ENCODE data around the gene MAPKAP1. TPM values are rescaled to one million over a fixed set of nuclear protein-coding genes. Genes with fewer than 3 reads are reported as not detected.

The MAPKAP1 gene
- total RNA-seq, 1 donor from 2014 or later, result 70.7 TPM

- Histone ChIP-seq H3K36me3 (no peaks in the 10 kb centered on the region), H3K27ac (peak within 1 kb of the TSS; percentile 94), H3K27me3 (no peaks in the 10 kb centered on the region), H3K4me3 (peak within 1 kb of the TSS; percentile 70 to 76), H3K9me3 (no peaks in the 10 kb centered on the region), H3K4me1 (peaks cover 29% of the 10 kb centered on the region)
- intact Hi-C loops (cut with DNase I), result loop anchor here (5.0 to 10.0 kb wide), 2 partner anchors 95 to 138 kb away; no protein-coding TSS in a partner anchor
- TF ChIP-seq, protein P1, sequence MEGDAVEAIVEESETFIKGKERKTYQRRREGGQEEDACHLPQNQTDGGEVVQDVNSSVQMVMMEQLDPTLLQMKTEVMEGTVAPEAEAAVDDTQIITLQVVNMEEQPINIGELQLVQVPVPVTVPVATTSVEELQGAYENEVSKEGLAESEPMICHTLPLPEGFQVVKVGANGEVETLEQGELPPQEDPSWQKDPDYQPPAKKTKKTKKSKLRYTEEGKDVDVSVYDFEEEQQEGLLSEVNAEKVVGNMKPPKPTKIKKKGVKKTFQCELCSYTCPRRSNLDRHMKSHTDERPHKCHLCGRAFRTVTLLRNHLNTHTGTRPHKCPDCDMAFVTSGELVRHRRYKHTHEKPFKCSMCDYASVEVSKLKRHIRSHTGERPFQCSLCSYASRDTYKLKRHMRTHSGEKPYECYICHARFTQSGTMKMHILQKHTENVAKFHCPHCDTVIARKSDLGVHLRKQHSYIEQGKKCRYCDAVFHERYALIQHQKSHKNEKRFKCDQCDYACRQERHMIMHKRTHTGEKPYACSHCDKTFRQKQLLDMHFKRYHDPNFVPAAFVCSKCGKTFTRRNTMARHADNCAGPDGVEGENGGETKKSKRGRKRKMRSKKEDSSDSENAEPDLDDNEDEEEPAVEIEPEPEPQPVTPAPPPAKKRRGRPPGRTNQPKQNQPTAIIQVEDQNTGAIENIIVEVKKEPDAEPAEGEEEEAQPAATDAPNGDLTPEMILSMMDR (IDR thresholded peaks at IDR 0.05), result no peak
- TF ChIP-seq POLR2AphosphoS5 (IDR thresholded peaks at IDR 0.05; ENCODE audit: insufficient read depth in 1 of 2, low read depth in 1 of 2) (peak in 1 of 2 donors; percentile 62), POLR2A (IDR thresholded peaks at IDR 0.05) (peak in 1 of 2 donors; percentile 4)
- no peak for DNase-seq (ENCODE audit: extremely low spot score in 2 of 2)
Measured at GRCh38 chr9:125747053-125747764, 40.2 kb upstream of the MAPKAP1 start, which contains the start of gene PBX3. PBX3 (plus strand) TSS chr9:125747373.

DNA sequence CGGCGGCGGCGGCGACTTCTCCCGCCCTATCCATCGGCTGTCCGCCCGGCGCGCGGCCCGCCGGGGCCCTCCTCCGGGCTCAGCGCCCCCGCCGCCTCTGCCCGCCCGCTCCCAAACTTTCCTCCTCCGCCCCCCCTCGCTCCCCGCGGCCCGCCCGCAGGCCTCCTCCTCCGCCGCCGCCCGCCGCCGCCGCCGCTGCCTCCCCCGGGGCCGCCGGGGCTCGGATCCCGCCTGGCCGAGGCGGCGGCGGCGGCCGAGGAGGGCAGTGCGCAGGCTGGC is 39.7 kb upstream of the MAPKAP1 start:
- intact Hi-C loops (cut with DNase I), result loop anchor here (5.0 to 10.0 kb wide), 2 partner anchors 96 to 138 kb away; no protein-coding TSS in a partner anchor
- Histone ChIP-seq H3K27ac (peak overlapping the region; percentile 91), H3K36me3 (no peaks in the 10 kb centered on the region), H3K4me1 (peaks cover 24% of the 10 kb centered on the region), H3K4me3 (peak overlapping the region; percentile 70 to 76), H3K27me3 (no peaks in the 10 kb centered on the region), H3K9me3 (no peaks in the 10 kb centered on the region)
- DNase-seq (ENCODE audit: extremely low spot score in 2 of 2), result no peak
- TF ChIP-seq, protein P1 (IDR thresholded peaks at IDR 0.05), result no peak
- TF ChIP-seq POLR2AphosphoS5 (IDR thresholded peaks at IDR 0.05; ENCODE audit: insufficient read depth in 1 of 2, low read depth in 1 of 2) (no peak), POLR2A (IDR thresholded peaks at IDR 0.05) (no peak)

DNA sequence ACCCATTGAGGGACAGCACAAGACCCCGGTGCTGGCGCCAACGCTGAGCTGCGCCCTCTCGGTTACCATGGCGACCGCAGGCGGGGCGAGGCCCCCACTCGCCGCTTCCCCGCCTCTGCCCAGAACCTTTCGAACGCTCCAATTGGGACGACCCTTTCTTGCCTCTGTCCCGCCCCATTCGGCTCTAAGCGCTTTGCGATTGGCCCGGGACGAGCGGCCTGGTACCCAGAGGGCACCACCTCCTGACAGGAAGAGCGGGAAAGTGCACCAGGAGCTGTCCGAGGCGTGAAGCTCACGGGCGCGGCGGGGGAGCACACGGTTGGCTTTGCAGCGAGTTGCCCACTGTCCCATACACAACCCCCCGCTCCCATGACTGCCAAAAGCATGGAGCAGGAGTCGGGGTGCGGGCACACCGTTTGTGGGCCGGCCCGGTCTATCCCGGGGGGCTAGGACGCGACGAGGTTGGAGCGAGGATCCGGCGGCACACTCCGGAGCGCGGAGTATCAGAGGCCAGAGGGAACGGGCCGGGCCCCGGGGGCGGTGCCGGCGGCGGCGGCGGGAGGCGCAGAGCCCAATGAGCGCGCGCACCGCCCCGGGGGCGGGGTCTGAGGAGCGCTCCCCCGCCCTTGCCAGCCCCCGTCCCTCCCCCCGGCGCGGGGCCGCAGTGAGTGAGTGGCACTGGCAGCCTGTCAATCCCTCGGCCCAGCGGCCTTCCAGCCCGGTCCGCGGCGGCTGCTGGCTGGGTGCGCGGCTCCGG is 39.2 kb upstream of the MAPKAP1 start:
- DNase-seq (ENCODE audit: extremely low spot score in 2 of 2), result peak in 1 of 2 donors; percentile 97
- Histone ChIP-seq H3K4me3 (peak overlapping the region; percentile 70 to 76), H3K9me3 (no peaks in the 10 kb centered on the region), H3K4me1 (peaks cover 19% of the 10 kb centered on the region), H3K27me3 (no peaks in the 10 kb centered on the region), H3K36me3 (no peaks in the 10 kb centered on the region), H3K27ac (peak overlapping the region; percentile 91)
- TF ChIP-seq POLR2A (IDR thresholded peaks at IDR 0.05) (peak in 1 of 2 donors; percentile 65), POLR2AphosphoS5 (IDR thresholded peaks at IDR 0.05; ENCODE audit: insufficient read depth in 1 of 2, low read depth in 1 of 2) (peak in 1 of 2 donors; percentile 88)
- TF ChIP-seq, protein P1 (IDR thresholded peaks at IDR 0.05), result no peak
- intact Hi-C loops (cut with DNase I), result loop anchor here (5.0 to 10.0 kb wide), 2 partner anchors 96 to 139 kb away; no protein-coding TSS in a partner anchor

GRCh38 chr9:125745682-125746016 is 38.6 kb upstream of the MAPKAP1 start:
- Histone ChIP-seq H3K27me3 (no peaks in the 10 kb centered on the region), H3K9me3 (no peaks in the 10 kb centered on the region), H3K4me1 (peaks cover 13% of the 10 kb centered on the region), H3K36me3 (no peaks in the 10 kb centered on the region), H3K4me3 (peak overlapping the region; percentile 70 to 76), H3K27ac (peak overlapping the region; percentile 91)
- intact Hi-C loops (cut with DNase I), result loop anchor here (5.0 to 10.0 kb wide), 2 partner anchors 97 to 139 kb away; no protein-coding TSS in a partner anchor
- no peak for DNase-seq (ENCODE audit: extremely low spot score in 2 of 2)
- TF ChIP-seq, protein P1 (IDR thresholded peaks at IDR 0.05), result no peak
- TF ChIP-seq POLR2A (IDR thresholded peaks at IDR 0.05) (no peak), POLR2AphosphoS5 (IDR thresholded peaks at IDR 0.05; ENCODE audit: insufficient read depth in 1 of 2, low read depth in 1 of 2) (no peak)

Data from vagina (tissue), 2 donors.